Vagina (tissue), 2 donors: ENCODE data around the gene BUB1B.
"Not testable (repeated sequence)": the region's sequence is repeated elsewhere in the genome, so short reads cannot be mapped to it uniquely, and the experiment has no call there.

Source experiments
- CTCF ChIP-seq, 3 experiments: fragments of 450-650 bp in 2 of 3; fragments of 200-600 bp in 1 of 3; sonication (generic) in 1 of 3; IDR thresholded peaks; one replicate each; pipeline ENCODE4 v1.5.1; 2017 to 2019; ENCODE audit warnings: antibody characterized with exemption in 3 of 3, mild to moderate bottlenecking in 2 of 3, moderate library complexity in 2 of 3
- POLR2AphosphoS5 ChIP-seq, 2 donors: sonication (generic); formaldehyde crosslinking; IDR thresholded peaks; one replicate each; pipeline ENCODE4 v1.9.0; 2017; ENCODE audit warnings: antibody characterized with exemption in 2 of 2, mild to moderate bottlenecking in 2 of 2, low read depth in 1 of 2; ENCODE audit not compliant: insufficient read depth in 1 of 2

GRCh38 chr15:40154821-40155220, 6.0 kb upstream of the BUB1B start:
- TF ChIP-seq POLR2AphosphoS5 (IDR thresholded peaks at IDR 0.05; ENCODE audit: insufficient read depth in 1 of 2, low read depth in 1 of 2); CTCF (IDR thresholded peaks at IDR 0.05): not testable (repeated sequence)
